Muscle layer of colon (tissue), 2 donors: ENCODE data around the gene DDN.

ENCODE experiments used
- H3K27ac ChIP-seq: one replicate; pipeline ENCODE4 v1.7.0; 2013; ENCODE audit warnings: low read depth, mild to moderate bottlenecking, low read length, moderate library complexity
- H3K27me3 ChIP-seq, 2 donors: one replicate each; pipeline ENCODE4 v1.7.0; 2013; ENCODE audit warnings: low read length in 2 of 2, mild to moderate bottlenecking in 2 of 2; ENCODE audit not compliant: insufficient read depth in 2 of 2, control insufficient read depth in 1 of 2
- H3K36me3 ChIP-seq: one replicate; pipeline ENCODE4 v1.7.0; 2013; ENCODE audit warnings: mild to moderate bottlenecking, low read length; ENCODE audit not compliant: insufficient read depth
- H3K4me1 ChIP-seq: one replicate; pipeline ENCODE4 v1.7.0; 2013; ENCODE audit warnings: mild to moderate bottlenecking, low read length; ENCODE audit not compliant: insufficient read depth
- H3K4me3 ChIP-seq, 2 donors: one replicate each; pipeline ENCODE4 v1.7.0; 2013; ENCODE audit warnings: low read length in 2 of 2, low read depth in 1 of 2, mild to moderate bottlenecking in 1 of 2, moderate library complexity in 1 of 2
- H3K9ac ChIP-seq: one replicate; pipeline ENCODE4 v1.7.0; 2013; ENCODE audit warnings: low read length
- H3K9me3 ChIP-seq: one replicate; pipeline ENCODE4 v1.7.0; 2013; ENCODE audit warnings: mild to moderate bottlenecking, low read length
- donor health status: abdominal sarcoma.
- donor health status: Adenocarcinoma of cecum.

Gene DDN

DNA sequence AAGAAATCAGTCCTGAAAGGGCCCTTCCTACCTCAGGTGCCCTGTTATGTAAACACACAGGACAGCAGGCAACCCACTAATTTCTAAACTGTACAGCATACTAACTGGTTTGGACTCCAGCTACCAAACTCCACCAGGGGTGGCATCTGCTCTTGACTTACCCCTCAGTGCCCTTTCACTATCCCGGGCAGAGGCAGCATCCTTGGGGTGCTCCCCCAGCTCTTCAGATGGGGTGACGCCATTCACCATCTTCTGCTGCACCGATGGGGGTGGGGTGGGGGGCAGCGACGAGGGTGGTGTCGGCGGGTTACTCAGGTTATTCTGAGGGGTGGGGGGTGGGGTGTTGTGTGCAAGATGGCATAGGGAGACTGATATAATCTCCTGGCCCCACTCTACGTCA is 30.9 kb upstream of the DDN start:
- H3K4me3 ChIP-seq: no peak overlapping the region
- H3K27ac ChIP-seq: no peak overlapping the region
- no peak overlapping the region for H3K9ac ChIP-seq
- no peaks in the 10 kb centered on the region for H3K4me1 ChIP-seq
- no peaks in the 10 kb centered on the region for H3K27me3 ChIP-seq
- H3K9me3 ChIP-seq: no peaks in the 10 kb centered on the region
- H3K36me3 ChIP-seq: peaks cover 82% of the 10 kb centered on the region

DNA sequence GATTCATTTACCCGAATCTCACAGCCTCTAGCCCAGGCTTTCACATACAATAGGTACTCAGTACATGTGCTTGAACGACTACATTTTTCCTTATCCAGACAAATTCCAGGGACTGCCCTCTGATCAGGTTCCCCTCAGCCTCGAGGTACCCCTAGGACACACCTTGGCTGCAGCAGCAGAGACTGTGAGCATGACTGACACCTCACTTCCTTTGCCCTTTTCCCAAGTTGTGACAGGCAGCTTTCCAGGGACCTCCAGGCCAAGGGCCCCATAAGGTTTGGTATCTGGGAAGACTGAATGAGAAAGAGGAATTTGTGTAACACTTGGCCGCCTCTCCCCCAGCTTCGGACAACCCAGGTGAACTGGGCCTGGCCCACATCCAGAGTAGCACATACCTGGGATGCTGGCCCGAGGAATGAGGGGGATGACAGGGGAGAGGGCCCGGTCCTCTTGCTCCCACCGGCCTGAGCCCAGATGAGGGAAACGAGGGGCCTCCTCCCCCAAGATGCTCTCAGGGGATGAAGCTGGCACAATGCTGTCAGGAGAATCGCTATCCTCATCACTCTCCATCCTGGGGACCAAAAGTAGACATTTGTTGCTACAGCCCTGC is 29.6 kb upstream of the DDN start:
- H3K9ac ChIP-seq: no peak overlapping the region
- H3K27me3 ChIP-seq: no peaks in the 10 kb centered on the region
- no peak overlapping the region for H3K4me3 ChIP-seq
- H3K9me3 ChIP-seq: no peaks in the 10 kb centered on the region
- peaks cover 83% of the 10 kb centered on the region for H3K36me3 ChIP-seq
- no peaks in the 10 kb centered on the region for H3K4me1 ChIP-seq
- no peak overlapping the region for H3K27ac ChIP-seq

DNA sequence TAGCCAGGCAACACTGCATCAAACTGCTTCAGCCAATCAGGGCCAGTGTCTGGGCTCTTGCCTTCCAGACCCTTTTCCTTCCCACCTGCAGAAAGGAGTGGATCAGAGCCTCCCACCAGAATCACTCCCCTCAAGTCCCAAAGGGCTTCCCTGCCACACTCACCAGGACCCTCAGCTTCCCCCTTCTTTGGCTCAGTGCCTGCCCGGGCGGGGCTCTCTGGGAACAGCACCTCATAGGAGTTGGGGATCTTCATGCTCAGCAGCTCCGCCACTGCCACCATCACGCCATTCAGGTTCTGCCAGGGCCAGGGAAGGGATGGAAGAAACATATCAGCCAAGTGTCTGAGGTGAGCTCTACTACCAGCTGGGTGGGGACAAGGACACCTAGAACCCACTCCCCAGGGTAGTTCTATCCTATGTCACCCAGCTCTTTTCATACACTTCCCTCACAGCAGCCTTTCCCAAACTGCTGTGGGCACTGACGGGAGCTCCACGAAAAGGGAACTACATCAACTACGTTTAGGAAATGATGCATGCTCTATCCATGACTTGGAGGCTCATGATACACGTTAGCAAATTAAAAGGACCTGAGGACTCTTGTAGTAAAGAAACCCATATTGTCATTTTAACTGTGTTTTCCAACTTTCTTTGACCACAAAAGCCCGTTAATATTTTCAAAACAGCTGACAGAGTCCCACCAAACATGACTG is 28.8 kb upstream of the DDN start:
- no peaks in the 10 kb centered on the region for H3K4me1 ChIP-seq
- peaks cover 86% of the 10 kb centered on the region for H3K36me3 ChIP-seq
- H3K4me3 ChIP-seq: no peak overlapping the region
- no peaks in the 10 kb centered on the region for H3K27me3 ChIP-seq
- H3K9me3 ChIP-seq: no peaks in the 10 kb centered on the region
- no peak overlapping the region for H3K27ac ChIP-seq
- H3K9ac ChIP-seq: no peak overlapping the region

DNA sequence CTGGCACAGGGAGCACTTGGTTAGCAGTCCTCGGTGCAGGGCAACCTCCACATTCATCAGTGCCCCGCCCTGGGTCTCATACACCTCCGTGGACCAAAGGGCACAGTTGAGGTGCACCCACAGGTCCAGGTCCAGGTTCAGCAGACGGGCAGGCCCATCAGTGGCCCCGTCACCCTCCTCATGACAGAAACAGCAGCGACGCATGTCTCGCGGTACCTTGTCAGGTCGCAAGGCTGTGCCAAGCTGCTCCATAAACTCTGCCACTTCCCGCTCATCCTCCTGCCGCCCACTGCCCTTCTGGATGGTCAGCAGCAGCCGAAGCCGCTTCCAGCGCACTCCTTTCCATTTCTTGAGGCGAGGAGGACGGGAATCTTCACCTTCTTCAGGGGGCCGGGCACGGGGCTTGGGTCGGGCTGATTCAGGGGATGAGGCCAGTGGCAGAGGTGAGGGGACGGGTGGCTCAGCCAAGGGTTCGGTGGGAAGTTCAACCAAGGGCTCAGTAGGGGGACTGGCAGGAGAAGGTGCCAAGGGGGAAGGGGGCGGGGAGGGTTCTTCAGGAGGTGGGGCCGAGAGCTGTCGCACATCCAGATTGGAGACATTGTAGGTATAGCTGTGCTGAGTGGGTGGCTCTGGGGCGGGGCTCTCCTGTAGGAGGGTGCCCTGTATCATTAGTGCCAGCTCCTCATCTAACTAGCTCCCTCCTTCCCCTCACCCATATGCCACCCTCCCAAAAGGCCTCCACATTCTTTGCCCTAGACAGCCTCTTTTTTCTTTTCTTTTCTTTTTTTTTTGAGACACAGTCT is 27.7 kb upstream of the DDN start:
- peaks cover 86% of the 10 kb centered on the region for H3K36me3 ChIP-seq
- H3K27ac ChIP-seq: no peak overlapping the region
- no peaks in the 10 kb centered on the region for H3K27me3 ChIP-seq
- H3K4me1 ChIP-seq: no peaks in the 10 kb centered on the region
- no peak overlapping the region for H3K4me3 ChIP-seq
- no peak overlapping the region for H3K9ac ChIP-seq
- H3K9me3 ChIP-seq: no peaks in the 10 kb centered on the region

DNA sequence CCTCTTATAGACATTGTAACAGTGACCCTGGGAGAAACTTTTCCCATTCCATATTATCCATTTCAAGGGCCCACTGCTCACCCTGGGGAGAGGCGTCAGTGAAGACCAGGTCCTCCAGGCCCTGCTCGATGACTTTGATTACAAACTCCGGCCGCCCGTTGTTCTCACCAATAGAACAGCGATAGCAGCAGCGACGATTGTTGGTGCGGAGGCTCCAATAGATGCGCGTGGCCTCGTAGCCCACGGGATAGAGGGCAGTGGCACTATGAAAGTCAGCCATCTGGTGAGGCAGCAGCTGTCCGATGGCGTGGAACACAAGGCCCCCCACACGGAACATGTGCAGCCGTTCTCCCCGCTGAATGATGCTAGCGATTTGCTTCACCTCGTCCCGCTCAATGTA is 26.9 kb upstream of the DDN start:
- peaks cover 86% of the 10 kb centered on the region for H3K36me3 ChIP-seq
- H3K4me3 ChIP-seq: no peak overlapping the region
- no peak overlapping the region for H3K9ac ChIP-seq
- H3K9me3 ChIP-seq: no peaks in the 10 kb centered on the region
- H3K4me1 ChIP-seq: no peaks in the 10 kb centered on the region
- H3K27me3 ChIP-seq: no peaks in the 10 kb centered on the region
- no peak overlapping the region for H3K27ac ChIP-seq

DNA sequence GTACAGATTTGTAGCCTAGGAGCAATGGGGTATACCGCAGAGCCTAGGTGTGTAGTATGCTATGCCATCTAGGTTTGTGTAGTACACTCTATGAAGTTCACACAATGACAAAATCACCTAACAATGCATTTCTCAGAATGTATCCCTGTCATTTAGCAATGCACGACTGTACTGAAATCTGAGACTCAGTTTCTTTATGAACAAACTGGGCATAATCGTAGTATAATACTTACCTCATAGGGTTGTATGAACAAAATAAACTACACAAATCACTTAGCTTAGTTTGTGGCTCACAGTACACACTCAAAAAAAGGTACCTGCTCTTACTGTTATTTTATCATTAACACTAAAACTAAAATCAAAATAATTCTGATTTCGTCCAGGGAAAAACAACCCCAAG is 26.3 kb upstream of the DDN start:
- Histone ChIP-seq H3K9ac (no peak overlapping the region), H3K27ac (no peak overlapping the region), H3K36me3 (peaks cover 88% of the 10 kb centered on the region), H3K9me3 (no peaks in the 10 kb centered on the region), H3K27me3 (no peaks in the 10 kb centered on the region), H3K4me1 (no peaks in the 10 kb centered on the region), H3K4me3 (no peak overlapping the region)

DNA sequence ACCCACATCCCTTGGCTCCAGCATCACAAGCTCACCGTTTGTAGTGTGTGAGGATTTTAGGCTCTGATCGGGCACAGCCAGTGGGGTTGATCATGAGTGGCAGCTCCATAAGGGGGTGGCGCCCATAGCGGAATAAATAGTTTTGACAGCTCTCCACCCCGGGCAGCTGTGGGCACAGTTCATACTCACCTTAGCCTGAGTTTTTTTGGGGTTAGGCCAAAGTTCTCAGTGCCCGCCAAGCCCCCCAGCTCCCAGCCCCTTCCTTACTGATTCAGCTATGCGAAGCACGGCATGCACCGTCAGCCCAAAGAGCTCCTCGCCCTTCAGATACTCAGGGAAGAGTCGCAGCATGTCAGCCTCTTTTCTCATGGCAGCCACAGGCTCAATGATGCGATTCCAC is 25.4 kb upstream of the DDN start:
- no peaks in the 10 kb centered on the region for H3K9me3 ChIP-seq
- H3K4me3 ChIP-seq: no peak overlapping the region
- H3K27ac ChIP-seq: no peak overlapping the region
- H3K4me1 ChIP-seq: no peaks in the 10 kb centered on the region
- H3K27me3 ChIP-seq: no peaks in the 10 kb centered on the region
- H3K9ac ChIP-seq: no peak overlapping the region
- peaks cover 84% of the 10 kb centered on the region for H3K36me3 ChIP-seq

DNA sequence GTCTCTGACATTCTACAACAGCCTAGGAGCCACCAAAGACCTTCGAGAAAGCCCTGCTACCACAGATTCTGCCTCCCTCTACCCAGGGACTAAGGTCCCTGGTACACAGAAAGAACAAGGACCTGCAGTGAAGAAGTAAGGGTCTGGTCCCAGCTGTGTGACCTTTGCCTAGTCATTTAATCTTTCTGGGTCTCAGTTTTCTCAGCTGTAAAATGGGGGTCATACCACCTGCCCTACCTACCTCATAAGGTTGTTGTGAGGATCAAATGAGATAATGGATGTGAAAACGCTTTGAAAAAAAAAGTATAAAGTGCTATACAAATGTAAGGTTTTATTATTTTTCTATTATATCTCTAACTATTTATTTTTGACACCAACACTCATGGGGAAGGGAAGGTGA is 24.6 kb upstream of the DDN start:
- H3K36me3 ChIP-seq: peaks cover 80% of the 10 kb centered on the region
- no peak overlapping the region for H3K27ac ChIP-seq
- no peak overlapping the region for H3K4me3 ChIP-seq
- no peaks in the 10 kb centered on the region for H3K9me3 ChIP-seq
- H3K9ac ChIP-seq: no peak overlapping the region
- H3K27me3 ChIP-seq: no peaks in the 10 kb centered on the region
- H3K4me1 ChIP-seq: no peaks in the 10 kb centered on the region

DNA sequence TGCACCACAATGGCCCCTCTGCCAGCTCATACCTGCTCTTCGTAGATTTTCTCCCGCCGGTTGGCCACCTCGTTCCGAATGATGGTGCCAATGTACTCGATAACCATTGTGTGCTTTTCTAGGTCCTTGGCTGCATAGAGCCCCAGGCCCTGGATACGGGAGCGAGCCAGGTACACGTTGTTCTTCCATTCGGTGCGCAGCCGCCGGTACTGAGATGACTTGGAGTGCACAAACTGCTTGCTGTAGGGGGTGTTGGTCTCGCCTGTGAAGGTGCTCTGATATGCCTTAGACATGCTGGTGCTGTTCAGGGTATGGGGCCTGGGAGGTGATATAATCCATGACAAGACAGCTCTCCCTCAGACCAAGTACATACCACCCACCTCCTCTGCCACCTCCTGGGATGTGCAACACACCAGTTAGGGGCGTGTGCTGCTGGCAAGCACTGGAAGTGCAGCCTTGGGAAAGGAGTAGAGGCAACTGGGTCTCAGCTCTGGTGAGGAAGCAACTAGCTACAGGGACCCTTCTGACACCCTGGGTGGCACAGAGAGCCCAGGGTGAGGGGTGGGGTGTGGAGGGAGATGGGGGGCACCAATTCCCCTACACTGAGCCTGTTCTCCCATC is 23.5 kb upstream of the DDN start:
- H3K27ac ChIP-seq: no peak overlapping the region
- H3K9ac ChIP-seq: no peak overlapping the region
- no peaks in the 10 kb centered on the region for H3K9me3 ChIP-seq
- peaks cover 68% of the 10 kb centered on the region for H3K36me3 ChIP-seq
- H3K4me1 ChIP-seq: peaks cover 4% of the 10 kb centered on the region
- H3K27me3 ChIP-seq: no peaks in the 10 kb centered on the region
- no peak overlapping the region for H3K4me3 ChIP-seq

DNA sequence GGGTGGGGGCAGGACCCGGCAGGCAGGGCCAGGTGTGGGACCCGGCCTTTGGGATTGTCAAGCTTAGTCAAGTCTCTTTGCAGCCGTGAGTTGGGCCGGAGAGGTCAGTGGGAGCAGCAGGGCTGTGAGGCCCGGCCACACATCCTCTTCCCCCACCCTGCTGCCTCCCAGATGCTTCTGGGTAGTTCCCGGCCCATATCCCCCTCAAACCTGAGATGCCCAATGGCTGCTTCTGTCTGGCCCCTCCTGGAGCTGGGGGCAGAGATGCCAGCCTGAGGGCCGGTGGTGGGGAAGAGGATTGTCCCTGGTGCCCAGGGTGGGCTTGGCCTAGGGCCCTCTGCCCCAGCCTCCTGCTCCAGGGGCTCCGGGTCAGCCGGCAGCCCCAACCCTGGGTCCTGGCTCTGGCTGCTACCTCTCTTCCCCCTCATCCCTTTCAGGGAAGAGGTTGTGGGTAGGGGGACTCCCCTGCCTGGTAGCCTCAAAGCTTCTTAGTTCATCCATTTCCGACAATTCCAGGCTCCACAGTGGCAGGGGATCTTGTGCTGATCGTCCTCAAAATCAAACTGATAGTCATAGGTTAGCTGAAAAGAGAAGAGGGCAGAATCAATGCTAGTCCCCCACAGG is 22.2 kb upstream of the DDN start:
- Histone ChIP-seq H3K36me3 (peaks cover 56% of the 10 kb centered on the region), H3K4me1 (peaks cover 11% of the 10 kb centered on the region), H3K9me3 (no peaks in the 10 kb centered on the region), H3K27me3 (no peaks in the 10 kb centered on the region), H3K9ac (no peak overlapping the region), H3K27ac (no peak overlapping the region), H3K4me3 (no peak overlapping the region)

DNA sequence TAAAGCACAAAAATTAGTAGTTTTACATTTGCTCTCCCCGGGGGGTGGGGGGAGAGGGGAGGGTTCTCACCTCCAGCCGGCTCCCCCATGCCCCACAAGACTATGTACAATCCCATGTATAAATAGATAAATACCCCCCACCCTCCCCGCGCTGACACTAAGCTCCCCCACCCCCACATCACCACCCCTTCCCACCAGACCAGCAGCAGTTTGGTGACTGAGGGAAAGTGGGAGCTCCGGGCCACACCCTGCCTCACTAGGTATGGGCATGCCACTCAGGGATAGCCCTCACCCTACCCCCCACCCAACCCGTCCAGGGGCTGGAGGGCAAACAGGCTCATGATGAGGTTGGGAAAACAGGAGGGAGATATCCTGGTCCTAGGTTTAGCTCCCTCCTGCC is 21.3 kb upstream of the DDN start:
- Histone ChIP-seq H3K9ac (no peak overlapping the region), H3K36me3 (peaks cover 46% of the 10 kb centered on the region), H3K4me1 (peaks cover 11% of the 10 kb centered on the region), H3K9me3 (no peaks in the 10 kb centered on the region), H3K27me3 (no peaks in the 10 kb centered on the region), H3K27ac (no peak overlapping the region), H3K4me3 (no peak overlapping the region)
